Small intestine (tissue), 7 donors: ENCODE data around the gene ARID2. TPM values are rescaled to one million over a fixed set of nuclear protein-coding genes. Genes with fewer than 3 reads are reported as not detected.
A peak's percentile ranks its signal among the peaks of the same experiment; 100 is the strongest.

Source experiments
- DNase-seq, 2 donors: peaks; one replicate each; pipeline versions ENCODE4 v3.0.0 to v3.0.0-alpha.2; 2013
- FAIRE-seq: peaks from 2 replicates; lab custom pipeline; 2012; peaks lifted over from hg19 to GRCh38; lab: Jason Lieb, UNC
- H3K27ac ChIP-seq, 3 donors: one replicate each; pipeline ENCODE4 v1.5.1; 2013; ENCODE audit warnings: low read length in 2 of 3, mild to moderate bottlenecking in 2 of 3, control low read depth in 1 of 3, inconsistent platforms in 1 of 3, low read depth in 1 of 3, moderate library complexity in 1 of 3
- H3K27me3 ChIP-seq, 3 donors: one replicate each; pipeline ENCODE4 v1.6.1; 2013; ENCODE audit warnings: low read length in 3 of 3, inconsistent platforms in 1 of 3; ENCODE audit not compliant: control insufficient read depth in 3 of 3, insufficient read depth in 3 of 3
- H3K36me3 ChIP-seq, 3 donors: one replicate each; pipeline ENCODE4 v1.6.1; 2013; ENCODE audit warnings: low read length in 3 of 3, inconsistent platforms in 1 of 3, low read depth in 1 of 3, mild to moderate bottlenecking in 1 of 3, moderate library complexity in 1 of 3; ENCODE audit not compliant: control insufficient read depth in 3 of 3, insufficient read depth in 2 of 3
- H3K4me1 ChIP-seq, 3 donors: one replicate each; pipeline ENCODE4 v1.6.1; 2013; ENCODE audit warnings: low read length in 2 of 3, inconsistent platforms in 1 of 3, low read depth in 1 of 3, mild to moderate bottlenecking in 1 of 3, moderate library complexity in 1 of 3; ENCODE audit not compliant: control insufficient read depth in 3 of 3, insufficient read depth in 2 of 3
- H3K4me3 ChIP-seq, 3 donors: one replicate each; pipeline ENCODE4 v1.5.1; 2013; ENCODE audit warnings: low read length in 3 of 3, control low read depth in 1 of 3, inconsistent platforms in 1 of 3, low read depth in 1 of 3, mild to moderate bottlenecking in 1 of 3, moderate library complexity in 1 of 3
- H3K9me3 ChIP-seq, 2 donors: one replicate each; pipeline ENCODE4 v1.6.1; 2013; ENCODE audit warnings: low read depth in 1 of 2, low read length in 1 of 2; ENCODE audit not compliant: control insufficient read depth in 2 of 2, insufficient read depth in 1 of 2
- WGBS, 3 donors: extraction: QIAGEN DNeasy Blood & Tissue Kit; methylation state at CpG; one replicate each; pipeline ENCODE4 v1.1.7; 2013; 5-methylcytosine and 5-hydroxymethylcytosine counted together
- polyA plus RNA-seq, 4 donors: library from polyadenylated mRNA; stranded (reverse) in 3 of 4; unstranded in 1 of 4; fragments of 200-250 nt in 3 of 4; fragments of 120-200 nt in 1 of 4; gene quantifications; one replicate each; pipeline versions ENCODE4 v1.2.1 to v1.2.3, GENCODE V29; 2013
- donor health status: healthy with polysubstance abuse.
- donor health status: control.
- donor health status: control.
- donor health status: Bipolar disorder and iron deficiency.
- donor health status: healthy.

Gene ARID2
- polyA plus RNA-seq, 4 donors = 5.1 to 17.6 (median 6.0) TPM

DNA sequence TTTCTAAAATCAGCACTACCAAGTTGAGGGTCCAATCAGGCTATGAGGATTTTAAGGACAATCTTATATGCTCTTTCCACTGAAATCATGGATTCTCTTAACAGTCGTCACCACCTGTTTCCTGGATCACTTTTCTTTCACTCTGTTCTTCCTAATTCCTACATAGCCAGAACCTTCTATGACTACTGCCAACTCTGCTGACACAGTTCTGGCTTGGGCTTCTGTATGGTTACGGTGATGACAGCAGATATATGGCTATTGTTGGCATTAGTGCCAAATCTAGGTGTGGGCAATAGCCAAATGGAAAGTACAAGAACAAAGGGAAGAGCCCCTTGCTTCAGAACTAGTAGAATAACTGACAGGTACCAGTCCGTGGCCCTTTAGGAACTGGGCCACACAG lies 124.0 kb downstream of the ARID2 start:
- no peak for FAIRE-seq
- no peak overlapping the region for H3K27ac ChIP-seq

DNA sequence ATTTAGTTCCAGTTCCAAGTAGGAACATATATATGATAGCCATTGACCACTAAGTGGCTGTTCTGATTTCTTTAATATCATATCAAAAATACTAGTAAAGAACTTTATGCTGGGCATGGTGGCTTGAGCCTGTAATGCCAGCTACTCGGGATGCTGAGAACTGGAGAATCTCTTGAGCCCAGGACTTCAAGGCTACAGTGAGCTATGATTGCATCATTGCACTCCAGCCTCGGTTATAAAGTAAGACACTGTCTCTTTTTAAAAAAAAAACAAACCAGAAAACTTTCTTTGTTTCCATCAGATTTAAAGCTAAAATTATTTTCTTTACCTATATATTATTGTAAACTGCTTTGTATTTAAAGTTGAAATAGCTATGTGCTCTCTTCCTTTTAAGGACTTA lies 133.8 kb downstream of the ARID2 start:
- H3K4me3 ChIP-seq = no peak overlapping the region
- no peaks in the 10 kb centered on the region for H3K9me3 ChIP-seq
- peaks cover 2 to 23% (median 4%) of the 10 kb centered on the region in 3 donors for H3K36me3 ChIP-seq
- 77 to 91% (median 86%) methylated on average over 2 of the region's 2 CpGs for WGBS, 3 donors
- FAIRE-seq (no peak), DNase-seq (no peak)
- H3K27ac ChIP-seq = no peak overlapping the region
- no peaks in the 10 kb centered on the region for H3K27me3 ChIP-seq
- H3K4me1 ChIP-seq = no peaks in the 10 kb centered on the region

More for the DNA sequence above, 124.0 kb downstream of the ARID2 start:
- no peaks in the 10 kb centered on the region for H3K4me1 ChIP-seq
- H3K27me3 ChIP-seq = no peaks in the 10 kb centered on the region
- H3K36me3 ChIP-seq = peaks cover 11 to 34% (median 19%) of the 10 kb centered on the region in 3 donors
- 94 to 97% (median 95%) methylated on average over 3 of the region's 3 CpGs for WGBS, 3 donors
- no peak overlapping the region for H3K4me3 ChIP-seq
- no peaks in the 10 kb centered on the region for H3K9me3 ChIP-seq
- DNase-seq = no peak

DNA sequence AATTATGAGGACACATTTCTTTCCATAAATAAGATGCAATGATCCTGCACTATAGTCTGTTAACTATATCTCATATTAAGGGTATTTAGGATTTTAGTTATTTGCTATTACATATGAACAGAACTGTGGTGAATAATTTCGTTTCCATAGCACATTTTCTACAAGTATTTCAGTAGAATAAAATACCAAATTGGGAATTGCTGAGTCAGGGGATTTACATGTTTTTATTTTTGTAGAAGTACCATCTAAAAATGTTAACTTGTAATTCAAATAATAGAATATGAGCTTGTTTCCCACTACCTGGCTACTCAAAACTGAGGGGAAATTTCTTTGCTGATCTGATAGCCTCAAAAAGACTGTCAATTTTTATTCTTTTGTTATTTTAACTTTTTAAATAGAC lies 136.8 kb downstream of the ARID2 start:
- H3K4me1 ChIP-seq = no peaks in the 10 kb centered on the region
- FAIRE-seq (no peak), DNase-seq (no peak)
- H3K4me3 ChIP-seq = no peak overlapping the region
- no peaks in the 10 kb centered on the region for H3K9me3 ChIP-seq
- WGBS, 3 donors = 86 to 98% (median 90%) methylated on average over 1 of the region's 1 CpG
- no peak overlapping the region for H3K27ac ChIP-seq
- H3K27me3 ChIP-seq = no peaks in the 10 kb centered on the region
- peaks cover 2 to 28% (median 4%) of the 10 kb centered on the region in 3 donors for H3K36me3 ChIP-seq

DNA sequence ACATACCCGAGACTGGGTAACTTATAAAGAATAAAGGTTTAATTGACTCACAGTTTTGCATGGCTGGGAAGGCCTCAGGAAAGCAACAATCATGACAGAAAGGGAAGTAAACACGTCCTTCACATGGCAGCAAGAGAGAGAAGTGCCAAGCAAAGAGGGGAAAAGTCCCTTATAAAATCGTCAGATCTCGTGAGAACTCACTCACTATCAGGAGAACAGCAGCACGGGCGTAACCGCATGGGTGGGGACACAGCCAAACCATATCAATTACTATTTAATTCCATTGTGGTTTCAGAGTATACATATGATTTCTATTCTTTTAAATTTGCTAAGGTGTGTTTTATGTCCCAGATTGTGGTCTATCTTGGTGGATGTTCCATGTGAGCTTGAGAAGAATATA lies 142.9 kb downstream of the ARID2 start:
- Histone ChIP-seq H3K27me3 (no peaks in the 10 kb centered on the region), H3K27ac (no peak overlapping the region), H3K4me1 (no peaks in the 10 kb centered on the region), H3K36me3 (peaks cover 4 to 34% (median 14%) of the 10 kb centered on the region in 3 donors), H3K4me3 (no peak overlapping the region), H3K9me3 (peaks cover 0 to 3% of the 10 kb centered on the region in 2 donors)
- DNase-seq (no peak), FAIRE-seq (no peak)
- 87 to 89% (median 88%) methylated on average over 7 of the region's 7 CpGs for WGBS, 3 donors

DNA sequence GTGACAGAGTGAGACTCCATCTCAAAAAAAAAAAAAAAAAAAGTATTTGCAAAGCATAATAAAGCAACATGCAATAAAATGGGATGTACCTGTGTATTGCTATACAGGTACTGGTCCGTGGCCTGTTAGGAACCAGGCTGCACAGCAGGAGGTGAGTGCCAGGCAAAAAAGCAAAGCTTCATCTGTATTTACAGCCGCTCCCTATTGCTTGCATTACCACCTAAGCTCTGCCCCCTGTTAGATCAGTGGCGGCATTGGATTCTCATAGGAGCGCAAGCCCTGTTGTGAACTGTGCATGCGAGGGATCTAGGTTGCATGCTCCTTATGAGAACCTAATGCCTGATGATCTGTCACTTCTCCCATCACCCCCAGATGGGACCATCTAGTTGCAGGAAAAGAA lies 147.6 kb downstream of the ARID2 start:
- Histone ChIP-seq H3K4me3 (no peak overlapping the region), H3K9me3 (peaks cover 0 to 3% of the 10 kb centered on the region in 2 donors), H3K27me3 (no peaks in the 10 kb centered on the region), H3K36me3 (peaks cover 4 to 31% (median 13%) of the 10 kb centered on the region in 3 donors), H3K4me1 (no peaks in the 10 kb centered on the region), H3K27ac (no peak overlapping the region)
- 98 to 100% (median 99%) methylated on average over 5 of the region's 5 CpGs for WGBS, 3 donors
- DNase-seq (no peak), FAIRE-seq (no peak)

- FAIRE-seq (no peak), DNase-seq (peak in 1 of 2 donors; percentile 20)
- WGBS, 3 donors = 46 to 74% (median 66%) methylated on average over 8 of the region's 8 CpGs
- H3K4me3 ChIP-seq = no peak overlapping the region
- no peaks in the 10 kb centered on the region for H3K4me1 ChIP-seq
- peaks cover 0 to 3% of the 10 kb centered on the region in 2 donors for H3K9me3 ChIP-seq
- H3K36me3 ChIP-seq = peaks cover 4 to 28% (median 8%) of the 10 kb centered on the region in 3 donors
- no peaks in the 10 kb centered on the region for H3K27me3 ChIP-seq
- H3K27ac ChIP-seq = peak overlapping the region in 2 of 3 donors; percentile 4 to 66
Measured at GRCh38 chr12:45878630-45879255, 149.2 kb downstream of the ARID2 start.

DNA sequence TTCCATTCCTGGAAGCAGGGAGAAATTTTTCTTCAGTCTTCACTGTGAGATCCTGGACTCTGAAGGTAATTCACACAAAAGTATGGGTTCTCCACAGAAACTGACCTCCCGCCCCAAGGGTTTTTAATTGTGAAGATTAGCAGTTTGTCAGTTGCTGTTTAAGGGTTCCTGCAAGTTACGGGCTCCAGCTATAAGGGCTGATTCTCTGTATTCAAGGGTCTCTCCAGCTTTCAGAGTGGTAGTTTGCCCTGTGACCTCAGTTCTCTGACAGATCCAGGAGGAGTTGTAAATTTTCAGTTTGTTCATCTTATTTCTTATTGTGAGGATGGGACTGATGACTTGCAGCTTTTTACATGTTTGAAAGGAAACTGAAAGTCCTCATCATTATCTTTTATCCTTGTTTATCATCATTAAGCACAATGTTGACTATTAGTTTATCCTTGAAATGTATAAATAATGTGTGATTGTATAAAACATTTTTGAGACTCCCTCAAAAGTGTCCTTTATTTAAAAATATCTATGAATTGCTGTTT lies 149.9 kb downstream of the ARID2 start:
- Histone ChIP-seq H3K9me3 (peaks cover 0 to 3% of the 10 kb centered on the region in 2 donors), H3K27ac (peak overlapping the region in 2 of 3 donors; percentile 48 to 66), H3K36me3 (peaks cover 4 to 26% (median 7%) of the 10 kb centered on the region in 3 donors), H3K27me3 (no peaks in the 10 kb centered on the region), H3K4me1 (no peaks in the 10 kb centered on the region), H3K4me3 (no peak overlapping the region)
- WGBS, 3 donors = 79 to 94% (median 93%) methylated on average over 2 of the region's 2 CpGs
- peak in 1 of 2 donors; percentile 4 for DNase-seq
- no peak for FAIRE-seq

DNA sequence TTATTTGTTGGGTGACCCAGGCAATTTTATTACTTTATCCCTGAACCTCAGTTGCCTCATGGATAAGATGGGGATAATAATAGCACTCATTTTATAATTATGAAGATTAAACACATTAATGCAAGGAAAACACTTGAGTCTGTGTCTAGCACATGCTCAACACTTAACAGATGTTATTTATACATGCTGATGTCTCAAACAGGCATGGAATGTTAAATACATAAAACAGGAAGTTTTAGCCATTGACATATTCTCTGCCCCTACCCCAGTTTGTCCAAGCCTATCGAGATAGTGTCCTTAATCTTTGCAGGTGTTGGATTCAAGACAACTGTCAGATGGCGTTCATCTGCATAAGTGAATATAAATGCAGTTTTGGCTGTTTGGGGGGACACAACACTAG lies 151.0 kb downstream of the ARID2 start:
- H3K27me3 ChIP-seq = no peaks in the 10 kb centered on the region
- H3K4me3 ChIP-seq = no peak overlapping the region
- peaks cover 3 to 22% (median 6%) of the 10 kb centered on the region in 3 donors for H3K36me3 ChIP-seq
- FAIRE-seq = no peak
- H3K9me3 ChIP-seq = no peaks in the 10 kb centered on the region
- WGBS, 3 donors = 82 to 96% (median 89%) methylated on average over 2 of the region's 2 CpGs
- H3K4me1 ChIP-seq = no peaks in the 10 kb centered on the region
- DNase-seq = no peak
- H3K27ac ChIP-seq = no peak overlapping the region
